HL-60 (cell line): ENCODE results near the gene WASHC4.

Experiments used
- CTCF ChIP-seq: IDR thresholded peaks from one replicate; pipeline ENCODE4 v1.5.1; 2011; ENCODE audit warnings: low read length, control low read depth, inconsistent platforms; ENCODE audit not compliant: insufficient read depth
- GABPA ChIP-seq: IDR thresholded peaks from 2 replicates; pipeline ENCODE4 v1.6.1; 2012; ENCODE audit warnings: low read depth
- POLR2AphosphoS5 ChIP-seq: IDR thresholded peaks from 2 replicates; pipeline ENCODE4 v1.6.1; 2012; ENCODE audit warnings: low read depth
- REST ChIP-seq: IDR thresholded peaks from 2 replicates; pipeline ENCODE4 v1.6.1; 2012; ENCODE audit warnings: low read depth; ENCODE audit not compliant: insufficient replicate concordance
- SPI1 ChIP-seq: IDR thresholded peaks from 2 replicates; pipeline ENCODE4 v1.6.1; 2012; ENCODE audit warnings: low read depth, mild to moderate bottlenecking, borderline replicate concordance

- TF ChIP-seq CTCF: no peak
- no peak for TF ChIP-seq SPI1
- no peak for TF ChIP-seq GABPA
- no peak for TF ChIP-seq POLR2AphosphoS5
- no peak for TF ChIP-seq REST
Measured at GRCh38 chr12:105076913-105077312, 30.6 kb upstream of the WASHC4 start.
